GM13977 (cell line): Measurements from ENCODE around the gene SLC38A1.

ENCODE experiments used
- DNase-seq: peaks from one replicate; pipeline ENCODE4 v3.0.0; 2012; ENCODE audit warnings: low spot score
- in situ Hi-C: fragments of 300-500 bp; cut with MboI; formaldehyde crosslinking; loops from one replicate; pipeline ENCODE4 v1.12.0; 2022; ENCODE audit warnings: low sequenced_read_pairs, low pct_unique_long_range_greater_than_20kb, mixed read lengths, inconsistent platforms; ENCODE audit not compliant: unreplicated experiment
- TF ChIP-seq, protein P1 (sequence below): IDR thresholded peaks from 2 replicates; pipeline ENCODE4 v1.5.1; 2012; ENCODE audit warnings: mild to moderate bottlenecking, control low read depth; ENCODE audit not compliant: insufficient read depth; ENCODE audit errors: extremely low read depth, missing control alignments

The SLC38A1 gene

DNA sequence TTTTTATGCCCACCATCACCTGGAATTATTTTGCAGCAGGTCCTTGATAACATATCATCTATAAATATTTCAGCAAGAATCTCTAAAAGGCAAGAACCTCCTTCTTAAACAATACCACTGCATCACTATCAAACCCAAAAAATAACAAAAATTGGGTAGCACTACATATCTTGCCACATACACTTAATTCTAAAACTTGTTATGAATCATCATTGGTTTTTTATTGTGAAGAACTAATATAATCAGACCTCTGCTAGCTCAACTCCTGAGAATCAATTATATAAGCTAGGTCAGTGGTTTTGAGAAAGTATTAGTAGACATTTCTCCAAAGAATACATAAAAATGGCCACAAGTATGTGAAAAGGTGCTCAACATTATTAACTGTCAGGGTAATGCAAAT, 23.8 kb downstream of the SLC38A1 start:
- TF ChIP-seq, protein P1, sequence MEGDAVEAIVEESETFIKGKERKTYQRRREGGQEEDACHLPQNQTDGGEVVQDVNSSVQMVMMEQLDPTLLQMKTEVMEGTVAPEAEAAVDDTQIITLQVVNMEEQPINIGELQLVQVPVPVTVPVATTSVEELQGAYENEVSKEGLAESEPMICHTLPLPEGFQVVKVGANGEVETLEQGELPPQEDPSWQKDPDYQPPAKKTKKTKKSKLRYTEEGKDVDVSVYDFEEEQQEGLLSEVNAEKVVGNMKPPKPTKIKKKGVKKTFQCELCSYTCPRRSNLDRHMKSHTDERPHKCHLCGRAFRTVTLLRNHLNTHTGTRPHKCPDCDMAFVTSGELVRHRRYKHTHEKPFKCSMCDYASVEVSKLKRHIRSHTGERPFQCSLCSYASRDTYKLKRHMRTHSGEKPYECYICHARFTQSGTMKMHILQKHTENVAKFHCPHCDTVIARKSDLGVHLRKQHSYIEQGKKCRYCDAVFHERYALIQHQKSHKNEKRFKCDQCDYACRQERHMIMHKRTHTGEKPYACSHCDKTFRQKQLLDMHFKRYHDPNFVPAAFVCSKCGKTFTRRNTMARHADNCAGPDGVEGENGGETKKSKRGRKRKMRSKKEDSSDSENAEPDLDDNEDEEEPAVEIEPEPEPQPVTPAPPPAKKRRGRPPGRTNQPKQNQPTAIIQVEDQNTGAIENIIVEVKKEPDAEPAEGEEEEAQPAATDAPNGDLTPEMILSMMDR: no peak
- DNase-seq: no peak
- in situ Hi-C loops: no loop called here

DNA sequence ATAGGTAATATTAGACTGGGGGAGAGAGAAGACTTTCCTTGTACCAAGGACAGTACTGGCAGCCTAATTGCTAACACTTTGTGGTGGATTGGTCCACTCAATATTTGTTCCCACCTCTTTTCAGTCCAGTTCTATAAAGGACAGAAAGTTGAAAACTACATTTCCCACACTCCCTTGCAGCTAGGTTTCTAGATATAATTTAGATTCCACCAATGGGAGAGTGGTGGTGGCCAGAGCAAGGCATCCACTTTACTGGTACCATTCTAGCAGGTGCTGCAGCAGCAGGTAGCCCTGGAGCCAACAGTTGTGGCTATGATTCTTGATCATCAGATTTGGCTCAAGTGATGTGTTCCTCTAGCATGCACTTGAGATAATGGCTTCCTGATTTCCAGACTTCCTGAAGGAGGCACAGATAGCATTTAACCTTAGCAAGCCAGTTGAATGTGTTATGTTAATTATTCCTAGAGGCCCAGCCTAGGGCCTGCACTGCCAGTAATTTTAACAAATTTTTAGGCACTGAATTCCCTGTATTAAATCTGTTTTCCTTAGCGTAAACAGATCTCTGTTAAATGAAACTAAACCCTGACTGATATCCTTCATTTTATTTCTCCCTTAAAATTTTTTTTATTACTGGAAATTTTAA, 24.4 kb downstream of the SLC38A1 start:
- in situ Hi-C loops: no loop called here
- DNase-seq: no peak
- TF ChIP-seq, protein P1: no peak

DNA sequence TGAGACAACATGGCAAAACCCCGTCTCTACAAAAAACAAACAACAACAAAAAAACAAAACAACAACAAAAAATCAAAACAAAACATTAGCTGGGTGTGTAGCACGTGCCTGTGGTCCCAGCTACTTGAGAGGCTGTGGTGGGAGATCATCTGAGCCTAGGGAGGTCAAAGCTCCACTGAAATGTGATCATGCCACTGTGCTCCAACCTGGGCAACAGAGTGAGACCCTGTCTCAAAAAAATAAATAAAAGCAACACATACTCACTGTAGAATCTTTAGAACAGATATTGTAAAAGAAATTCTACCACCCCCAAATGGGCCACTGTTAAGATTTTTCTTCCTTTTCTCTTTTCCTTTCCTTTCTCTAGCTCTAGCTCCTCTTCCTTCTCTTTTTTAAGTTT, 26.3 kb downstream of the SLC38A1 start:
- DNase-seq: no peak
- TF ChIP-seq, protein P1: no peak
- in situ Hi-C loops: no loop called here

- TF ChIP-seq, protein P1: no peak
- in situ Hi-C loops: no loop called here
- no peak for DNase-seq
These were observed 28.4 kb downstream of the SLC38A1 start for GRCh38 chr12:46240436-46240835.

DNA sequence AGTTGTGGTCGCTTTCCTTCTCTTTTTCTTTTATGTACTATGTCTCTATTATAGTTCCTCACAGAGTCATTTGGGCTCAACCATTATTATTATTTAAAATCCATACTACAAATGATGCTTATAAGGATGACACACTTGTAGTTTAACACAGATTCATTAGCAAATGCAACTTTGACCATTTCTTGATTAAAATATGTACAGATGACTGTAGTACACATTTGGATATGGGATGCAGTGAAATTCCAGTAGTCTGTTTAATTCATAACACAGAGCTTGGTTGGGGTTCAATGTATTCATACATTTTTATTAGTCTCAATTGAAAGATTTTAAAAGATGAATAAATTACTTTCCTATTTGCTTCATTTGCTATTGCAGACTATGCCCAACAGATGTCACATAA, 30.0 kb downstream of the SLC38A1 start:
- in situ Hi-C loops: no loop called here
- DNase-seq: no peak
- TF ChIP-seq, protein P1: no peak

GRCh38 chr12:46237371-46238045, 31.3 kb downstream of the SLC38A1 start:
- in situ Hi-C loops: no loop called here
- TF ChIP-seq, protein P1: no peak
- no peak for DNase-seq
